NCI-H345 treated with DMSO at 0.1 percent for 48 hours (cell line): ENCODE results near the gene GRPEL2.
A peak's percentile ranks its signal among the peaks of the same experiment; 100 is the strongest.

ENCODE experiments used
- DNase-seq: peaks from one replicate; lab custom pipeline; 2025; ENCODE audit not compliant: unreplicated experiment; lab: John Stamatoyannopoulos, UW

The GRPEL2 gene

GRCh38 chr5:149355688-149356087, 10.4 kb downstream of the GRPEL2 start:
- DNase-seq = no peak

GRCh38 chr5:149356391-149356790, 11.1 kb downstream of the GRPEL2 start:
- DNase-seq = no peak

GRCh38 chr5:149357370-149358293, 12.3 kb downstream of the GRPEL2 start, which contains the start of gene PCYOX1L:
TSS of gene PCYOX1L (plus strand) at chr5:149358046. CDS start at chr5:149358069, 23 bp downstream.
- peak; percentile 95 for DNase-seq

- peak; percentile 27 for DNase-seq
These were observed 13.0 kb downstream of the GRPEL2 start for GRCh38 chr5:149358294-149358651.

- DNase-seq = no peak
These were observed 13.7 kb downstream of the GRPEL2 start for GRCh38 chr5:149358868-149359495.

- no peak for DNase-seq
These were observed 15.0 kb downstream of the GRPEL2 start for GRCh38 chr5:149360272-149360671.

- no peak for DNase-seq
These were observed 17.2 kb downstream of the GRPEL2 start for GRCh38 chr5:149362541-149362940.

- no peak for DNase-seq
These were observed 18.1 kb downstream of the GRPEL2 start for GRCh38 chr5:149363358-149363757.

GRCh38 chr5:149363936-149364335, 18.6 kb downstream of the GRPEL2 start:
- DNase-seq = no peak

- no peak for DNase-seq
These were observed 19.4 kb downstream of the GRPEL2 start for GRCh38 chr5:149364719-149365118.

- no peak for DNase-seq
These were observed 20.1 kb downstream of the GRPEL2 start for GRCh38 chr5:149365418-149365817.

GRCh38 chr5:149366169-149366729, 20.9 kb downstream of the GRPEL2 start:
- no peak for DNase-seq

- no peak for DNase-seq
These were observed 22.1 kb downstream of the GRPEL2 start for GRCh38 chr5:149367249-149367971.

- no peak for DNase-seq
These were observed 22.8 kb downstream of the GRPEL2 start for GRCh38 chr5:149367972-149368645.

- no peak for DNase-seq
These were observed 25.6 kb downstream of the GRPEL2 start for GRCh38 chr5:149370878-149371277.

- peak; percentile 42 for DNase-seq
These were observed 26.1 kb downstream of the GRPEL2 start for GRCh38 chr5:149371296-149371962.

GRCh38 chr5:149372076-149372795, 26.9 kb downstream of the GRPEL2 start:
- no peak for DNase-seq

- no peak for DNase-seq
These were observed 27.6 kb downstream of the GRPEL2 start for GRCh38 chr5:149372932-149373331.

- no peak for DNase-seq
These were observed 29.0 kb downstream of the GRPEL2 start for GRCh38 chr5:149374303-149374702.

GRCh38 chr5:149374801-149375200, 29.5 kb downstream of the GRPEL2 start:
- DNase-seq = no peak
